HepG2 (cell line): ENCODE results near the gene PRR12. TPM values are rescaled to one million over a fixed set of nuclear protein-coding genes. Genes with fewer than 3 reads are reported as not detected.

Source experiments
- CCAR2 ChIP-seq: fragments of 200-400 bp; formaldehyde crosslinking; optimal IDR thresholded peaks from 2 replicates; pipeline ENCODE3; 2018; ENCODE audit warnings: low read depth, mild to moderate bottlenecking, low read length, moderate library complexity
- CREM ChIP-seq, 2 experiments: sonication (generic) in 1 of 2; formaldehyde crosslinking in 1 of 2; IDR thresholded peaks; 2 replicates each; pipeline versions ENCODE4 v1.4.0 to v1.6.1; 2016 to 2020; ENCODE audit warnings: antibody characterized with exemption in 1 of 2, mild to moderate bottlenecking in 1 of 2, missing genetic modification reagents in 1 of 2
- DR1 ChIP-seq: sonication (generic); formaldehyde crosslinking; IDR thresholded peaks from 2 replicates; pipeline ENCODE4 v1.8.0; 2021; ENCODE audit warnings: mild to moderate bottlenecking, missing genetic modification reagents, inconsistent platforms
- ERF ChIP-seq: IDR thresholded peaks from 2 replicates; pipeline ENCODE4 v1.6.1; 2018; ENCODE audit warnings: missing biosample characterization, missing genetic modification reagents
- GATAD1 ChIP-seq: IDR thresholded peaks from 2 replicates; pipeline ENCODE4 v1.6.1; 2016; ENCODE audit warnings: missing genetic modification reagents, missing compliant biosample characterization
- HES4 ChIP-seq: sonication (generic); formaldehyde crosslinking; IDR thresholded peaks from 2 replicates; pipeline ENCODE4 v1.9.0; 2021; ENCODE audit warnings: mild to moderate bottlenecking, missing genetic modification reagents, borderline replicate concordance
- HNRNPL ChIP-seq: fragments of 200-400 bp; formaldehyde crosslinking; IDR thresholded peaks from 2 replicates; pipeline ENCODE4 v1.6.1; 2017; ENCODE audit warnings: mild to moderate bottlenecking, low read depth, low read length
- RBFOX2 ChIP-seq: fragments of 200-400 bp; formaldehyde crosslinking; IDR thresholded peaks from 2 replicates; pipeline ENCODE4 v1.6.1; 2017; ENCODE audit warnings: low read depth, mild to moderate bottlenecking, low read length
- TSC22D2 ChIP-seq: sonication (generic); formaldehyde crosslinking; IDR thresholded peaks from 2 replicates; pipeline ENCODE4 v1.5.1; 2020; ENCODE audit warnings: missing genetic modification reagents, mild to moderate bottlenecking, borderline replicate concordance
- ZNF136 ChIP-seq: sonication (generic); formaldehyde crosslinking; IDR thresholded peaks from 2 replicates; pipeline ENCODE4 v1.8.1; 2022; ENCODE audit warnings: low read depth, mild to moderate bottlenecking, moderate library complexity, missing genetic modification reagents
- ZNF589 ChIP-seq: sonication (generic); formaldehyde crosslinking; conservative IDR thresholded peaks from 2 replicates; pipeline ENCODE4 v1.8.0; 2022; ENCODE audit warnings: mild to moderate bottlenecking, moderate library complexity, missing genetic modification reagents
- ZNF619 ChIP-seq: sonication (generic); formaldehyde crosslinking; IDR thresholded peaks from 2 replicates; pipeline ENCODE4 v1.4.0; 2020; ENCODE audit warnings: mild to moderate bottlenecking, missing genetic modification reagents
- ZSCAN9 ChIP-seq: IDR thresholded peaks from 2 replicates; pipeline ENCODE4 v1.6.1; 2016; ENCODE audit warnings: borderline replicate concordance
- polyA plus RNA-seq, 8 experiments: library from polyadenylated mRNA; depleted of rRNA in 3 of 8; stranded (reverse) in 7 of 8; unstranded in 1 of 8; fragments of >200 nt; fragmentation: Illumina TruSeq in 4 of 8; extraction: Trizol in 4 of 8; gene quantifications; 2 replicates each; pipeline versions ENCODE4 v1.2.1 to v1.2.3, GENCODE V29; 2011 to 2016; ENCODE audit warnings: low read depth in 4 of 8, missing spikeins in 1 of 8, mixed read lengths in 1 of 8; ENCODE audit not compliant: insufficient read depth in 1 of 8
- total RNA-seq, 5 experiments: library from RNA; depleted of rRNA; stranded (reverse); fragments of >200 nt; fragmentation: Illumina TruSeq; extraction: Trizol; gene quantifications; 2 replicates each; pipeline ENCODE4 v1.2.3, GENCODE V29; 2016; ENCODE audit warnings: low read depth in 1 of 5
- TF ChIP-seq, protein P1 (sequence below): sonication (generic); formaldehyde crosslinking; IDR thresholded peaks from 2 replicates; pipeline ENCODE4 v1.4.0; 2020; ENCODE audit warnings: missing genetic modification reagents
- TF ChIP-seq, protein P2 (sequence below): sonication (generic); formaldehyde crosslinking; IDR thresholded peaks from 2 replicates; pipeline ENCODE4 v1.5.0; 2020; ENCODE audit warnings: mild to moderate bottlenecking, missing genetic modification reagents
- TF ChIP-seq, protein P3 (sequence below): sonication (generic); formaldehyde crosslinking; conservative IDR thresholded peaks from 2 replicates; pipeline ENCODE4 v1.5.0; 2020; ENCODE audit warnings: missing genetic modification reagents
- TF ChIP-seq, protein P4 (sequence below): sonication (generic); formaldehyde crosslinking; IDR thresholded peaks from 2 replicates; pipeline ENCODE4 v1.8.1; 2023; ENCODE audit warnings: mild to moderate bottlenecking, inconsistent platforms, moderate library complexity, missing genetic modification reagents, borderline replicate concordance
- TF ChIP-seq, protein P5 (sequence below): IDR thresholded peaks from 2 replicates; pipeline ENCODE4 v1.6.1; 2016; ENCODE audit warnings: mild to moderate bottlenecking
- TF ChIP-seq, protein P6 (sequence below): sonication (generic); formaldehyde crosslinking; IDR thresholded peaks from 2 replicates; pipeline ENCODE4 v1.5.0; 2020; ENCODE audit warnings: missing genetic modification reagents

PRR12 gene
- total and polyA plus RNA-seq, 2 of the 13 experiments (the other 11 are each of a cell fraction or from before 2014, with no cell fraction given): 0.62 to 1.5 TPM

DNA sequence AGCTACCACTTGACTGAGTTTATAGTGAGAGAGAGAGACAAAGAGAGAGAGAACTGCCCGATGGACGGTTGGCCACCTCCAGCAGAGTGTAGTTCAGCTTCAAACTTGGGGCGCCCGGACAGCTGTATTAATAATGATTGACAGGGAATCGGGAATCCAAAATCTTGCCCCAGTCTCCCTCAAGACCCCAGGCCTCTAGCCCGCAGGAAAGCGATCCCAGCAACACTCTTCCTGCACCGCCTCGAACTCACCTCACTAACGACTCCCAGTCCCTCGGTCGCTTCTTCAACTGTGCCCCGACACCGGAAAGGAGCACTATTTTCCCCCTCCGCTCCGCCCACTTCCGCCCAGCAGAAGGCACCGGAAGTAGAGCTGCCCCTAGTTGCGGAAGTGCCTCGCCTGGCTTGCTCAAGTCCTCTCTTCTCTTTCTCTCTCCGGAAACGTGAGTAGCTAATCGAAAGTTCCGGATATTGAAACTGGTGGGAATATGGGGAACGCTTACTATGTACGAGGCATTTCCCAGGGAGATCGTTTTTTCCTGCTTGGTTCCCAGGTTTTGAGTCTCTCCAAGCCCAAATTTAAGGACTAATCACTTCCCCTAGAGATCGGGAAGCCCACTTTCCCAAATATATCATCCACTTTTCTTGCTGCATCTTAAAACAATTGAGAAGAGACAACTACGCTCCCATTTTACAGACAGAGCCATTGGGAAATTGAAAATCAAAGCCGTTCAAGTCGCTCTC lies 10.5 kb upstream of the PRR12 start, which contains the start of gene NOSIP (continued):
- TF ChIP-seq, protein P1, sequence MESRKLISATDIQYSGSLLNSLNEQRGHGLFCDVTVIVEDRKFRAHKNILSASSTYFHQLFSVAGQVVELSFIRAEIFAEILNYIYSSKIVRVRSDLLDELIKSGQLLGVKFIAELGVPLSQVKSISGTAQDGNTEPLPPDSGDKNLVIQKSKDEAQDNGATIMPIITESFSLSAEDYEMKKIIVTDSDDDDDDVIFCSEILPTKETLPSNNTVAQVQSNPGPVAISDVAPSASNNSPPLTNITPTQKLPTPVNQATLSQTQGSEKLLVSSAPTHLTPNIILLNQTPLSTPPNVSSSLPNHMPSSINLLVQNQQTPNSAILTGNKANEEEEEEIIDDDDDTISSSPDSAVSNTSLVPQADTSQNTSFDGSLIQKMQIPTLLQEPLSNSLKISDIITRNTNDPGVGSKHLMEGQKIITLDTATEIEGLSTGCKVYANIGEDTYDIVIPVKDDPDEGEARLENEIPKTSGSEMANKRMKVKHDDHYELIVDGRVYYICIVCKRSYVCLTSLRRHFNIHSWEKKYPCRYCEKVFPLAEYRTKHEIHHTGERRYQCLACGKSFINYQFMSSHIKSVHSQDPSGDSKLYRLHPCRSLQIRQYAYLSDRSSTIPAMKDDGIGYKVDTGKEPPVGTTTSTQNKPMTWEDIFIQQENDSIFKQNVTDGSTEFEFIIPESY (CRISPR knock-in tag): peak; percentile 46; the same call in 1 of the 2 replicates
- TF ChIP-seq, protein P2, sequence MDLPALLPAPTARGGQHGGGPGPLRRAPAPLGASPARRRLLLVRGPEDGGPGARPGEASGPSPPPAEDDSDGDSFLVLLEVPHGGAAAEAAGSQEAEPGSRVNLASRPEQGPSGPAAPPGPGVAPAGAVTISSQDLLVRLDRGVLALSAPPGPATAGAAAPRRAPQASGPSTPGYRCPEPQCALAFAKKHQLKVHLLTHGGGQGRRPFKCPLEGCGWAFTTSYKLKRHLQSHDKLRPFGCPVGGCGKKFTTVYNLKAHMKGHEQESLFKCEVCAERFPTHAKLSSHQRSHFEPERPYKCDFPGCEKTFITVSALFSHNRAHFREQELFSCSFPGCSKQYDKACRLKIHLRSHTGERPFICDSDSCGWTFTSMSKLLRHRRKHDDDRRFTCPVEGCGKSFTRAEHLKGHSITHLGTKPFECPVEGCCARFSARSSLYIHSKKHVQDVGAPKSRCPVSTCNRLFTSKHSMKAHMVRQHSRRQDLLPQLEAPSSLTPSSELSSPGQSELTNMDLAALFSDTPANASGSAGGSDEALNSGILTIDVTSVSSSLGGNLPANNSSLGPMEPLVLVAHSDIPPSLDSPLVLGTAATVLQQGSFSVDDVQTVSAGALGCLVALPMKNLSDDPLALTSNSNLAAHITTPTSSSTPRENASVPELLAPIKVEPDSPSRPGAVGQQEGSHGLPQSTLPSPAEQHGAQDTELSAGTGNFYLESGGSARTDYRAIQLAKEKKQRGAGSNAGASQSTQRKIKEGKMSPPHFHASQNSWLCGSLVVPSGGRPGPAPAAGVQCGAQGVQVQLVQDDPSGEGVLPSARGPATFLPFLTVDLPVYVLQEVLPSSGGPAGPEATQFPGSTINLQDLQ (CRISPR knock-in tag): 0 out of 2 replicates have a peak, but pooled peaks have one; percentile 56
- TF ChIP-seq HNRNPL (no peak), CCAR2 (peak; percentile 91), GATAD1 (CRISPR knock-in tag) (peak; percentile 95), DR1 (peak; percentile 75), ZNF619 (CRISPR knock-in tag) (no peak; the same call in 1 of the 2 replicates), ZNF589 (CRISPR knock-in tag) (no peak), CREM (IDR thresholded peaks at IDR 0.05) (peak; percentile 96), CREM (CRISPR knock-in tag; IDR thresholded peaks at IDR 0.05) (no peak), TSC22D2 (CRISPR knock-in tag) (peak; percentile 62; the same call in 1 of the 2 replicates), RBFOX2 (peak; percentile 61), ERF (peak; percentile 84), HES4 (CRISPR knock-in tag) (no peak), ZNF136 (peak; percentile 85; the same call in 1 of the 2 replicates), ZSCAN9 (CRISPR knock-in tag) (peak; percentile 65; the same call in 1 of the 2 replicates)
- TF ChIP-seq, protein P3, sequence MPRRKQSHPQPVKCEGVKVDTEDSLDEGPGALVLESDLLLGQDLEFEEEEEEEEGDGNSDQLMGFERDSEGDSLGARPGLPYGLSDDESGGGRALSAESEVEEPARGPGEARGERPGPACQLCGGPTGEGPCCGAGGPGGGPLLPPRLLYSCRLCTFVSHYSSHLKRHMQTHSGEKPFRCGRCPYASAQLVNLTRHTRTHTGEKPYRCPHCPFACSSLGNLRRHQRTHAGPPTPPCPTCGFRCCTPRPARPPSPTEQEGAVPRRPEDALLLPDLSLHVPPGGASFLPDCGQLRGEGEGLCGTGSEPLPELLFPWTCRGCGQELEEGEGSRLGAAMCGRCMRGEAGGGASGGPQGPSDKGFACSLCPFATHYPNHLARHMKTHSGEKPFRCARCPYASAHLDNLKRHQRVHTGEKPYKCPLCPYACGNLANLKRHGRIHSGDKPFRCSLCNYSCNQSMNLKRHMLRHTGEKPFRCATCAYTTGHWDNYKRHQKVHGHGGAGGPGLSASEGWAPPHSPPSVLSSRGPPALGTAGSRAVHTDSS: no peak
- TF ChIP-seq, protein P4, sequence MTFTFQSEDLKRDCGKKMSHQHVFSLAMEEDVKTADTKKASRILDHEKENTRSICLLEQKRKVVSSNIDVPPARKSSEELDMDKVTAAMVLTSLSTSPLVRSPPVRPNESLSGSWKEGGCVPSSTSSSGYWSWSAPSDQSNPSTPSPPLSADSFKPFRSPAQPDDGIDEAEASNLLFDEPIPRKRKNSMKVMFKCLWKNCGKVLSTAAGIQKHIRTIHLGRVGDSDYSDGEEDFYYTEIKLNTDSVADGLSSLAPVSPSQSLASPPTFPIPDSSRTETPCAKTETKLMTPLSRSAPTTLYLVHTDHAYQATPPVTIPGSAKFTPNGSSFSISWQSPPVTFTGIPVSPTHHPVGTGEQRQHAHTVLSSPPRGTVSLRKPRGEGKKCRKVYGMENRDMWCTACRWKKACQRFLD (CRISPR knock-in tag): no peak
- TF ChIP-seq, protein P5, sequence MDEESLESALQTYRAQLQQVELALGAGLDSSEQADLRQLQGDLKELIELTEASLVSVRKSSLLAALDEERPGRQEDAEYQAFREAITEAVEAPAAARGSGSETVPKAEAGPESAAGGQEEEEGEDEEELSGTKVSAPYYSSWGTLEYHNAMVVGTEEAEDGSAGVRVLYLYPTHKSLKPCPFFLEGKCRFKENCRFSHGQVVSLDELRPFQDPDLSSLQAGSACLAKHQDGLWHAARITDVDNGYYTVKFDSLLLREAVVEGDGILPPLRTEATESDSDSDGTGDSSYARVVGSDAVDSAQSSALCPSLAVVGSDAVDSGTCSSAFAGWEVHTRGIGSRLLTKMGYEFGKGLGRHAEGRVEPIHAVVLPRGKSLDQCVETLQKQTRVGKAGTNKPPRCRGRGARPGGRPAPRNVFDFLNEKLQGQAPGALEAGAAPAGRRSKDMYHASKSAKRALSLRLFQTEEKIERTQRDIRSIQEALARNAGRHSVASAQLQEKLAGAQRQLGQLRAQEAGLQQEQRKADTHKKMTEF (CRISPR knock-in tag): peak; percentile 82
- TF ChIP-seq, protein P6, sequence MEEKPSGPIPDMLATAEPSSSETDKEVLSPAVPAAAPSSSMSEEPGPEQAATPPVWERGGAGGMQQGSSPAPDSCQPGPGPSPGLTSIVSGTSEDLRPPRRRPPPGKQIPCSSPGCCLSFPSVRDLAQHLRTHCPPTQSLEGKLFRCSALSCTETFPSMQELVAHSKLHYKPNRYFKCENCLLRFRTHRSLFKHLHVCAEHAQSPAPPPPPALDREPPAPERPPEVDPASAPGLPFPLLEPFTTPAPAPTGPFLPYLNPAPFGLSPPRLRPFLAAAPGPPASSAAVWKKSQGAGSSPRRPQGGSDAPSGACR (CRISPR knock-in tag): no peak
